Fibroblast of skin of right quadriceps (primary cell): ENCODE measurements around the gene PIGR.

ENCODE experiments used
- DNase-seq: peaks from one replicate; pipeline ENCODE4 v3.0.0-alpha.2; 2013

PIGR gene

GRCh38 chr1:206909161-206909882 lies 36.9 kb downstream of the PIGR start:
- no peak for DNase-seq

- DNase-seq, result no peak
These were observed 38.2 kb downstream of the PIGR start for GRCh38 chr1:206908038-206908437.

GRCh38 chr1:206907304-206907991 lies 38.8 kb downstream of the PIGR start:
- no peak for DNase-seq

GRCh38 chr1:206905295-206906164 lies 40.7 kb downstream of the PIGR start:
- peak; percentile 98 for DNase-seq

- no peak for DNase-seq
These were observed 41.7 kb downstream of the PIGR start for GRCh38 chr1:206904423-206905142.

- peak; percentile 41 for DNase-seq
These were observed 42.6 kb downstream of the PIGR start for GRCh38 chr1:206903687-206904086.

GRCh38 chr1:206902702-206903101 lies 43.6 kb downstream of the PIGR start:
- no peak for DNase-seq

- DNase-seq, result no peak
These were observed 44.3 kb downstream of the PIGR start for GRCh38 chr1:206901944-206902343.

GRCh38 chr1:206900149-206900548 lies 46.1 kb downstream of the PIGR start:
- no peak for DNase-seq

GRCh38 chr1:206899717-206900116 lies 46.5 kb downstream of the PIGR start:
- no peak for DNase-seq

- DNase-seq, result no peak
These were observed 47.3 kb downstream of the PIGR start for GRCh38 chr1:206898915-206899431.

GRCh38 chr1:206898089-206898914 lies 48.0 kb downstream of the PIGR start:
- DNase-seq, result peak; percentile 77

- DNase-seq, result no peak
These were observed 49.1 kb downstream of the PIGR start, which contains the start of gene IL24 for GRCh38 chr1:206897175-206897574. Gene IL24 (plus strand): TSS chr1:206897443. CDS start chr1:206897833, 390 bp downstream.

GRCh38 chr1:206896261-206896660 lies 50.0 kb downstream of the PIGR start:
- DNase-seq, result no peak

GRCh38 chr1:206895837-206896242 lies 50.4 kb downstream of the PIGR start:
- DNase-seq, result peak; percentile 76

GRCh38 chr1:206895325-206895724 lies 50.9 kb downstream of the PIGR start:
- DNase-seq, result no peak

GRCh38 chr1:206893380-206893779 lies 52.9 kb downstream of the PIGR start:
- DNase-seq, result no peak

GRCh38 chr1:206892351-206892984 lies 53.8 kb downstream of the PIGR start:
- DNase-seq, result peak; percentile 57

- no peak for DNase-seq
These were observed 54.9 kb downstream of the PIGR start for GRCh38 chr1:206891412-206891811.

GRCh38 chr1:206890125-206891060 lies 55.9 kb downstream of the PIGR start:
- peak; percentile 61 for DNase-seq
